SK-MEL-5 (cell line): ENCODE data around the gene PHF5A. TPM values are rescaled to one million over a fixed set of nuclear protein-coding genes. Genes with fewer than 3 reads are reported as not detected.
"Not testable (repeated sequence)": the region's sequence is repeated elsewhere in the genome, so short reads cannot be mapped to it uniquely, and the experiment has no call there.

Experiments used
- DNase-seq: peaks from one replicate; pipeline ENCODE4 v3.0.0-alpha.2; 2016; ENCODE audit warnings: low read depth, low spot score
- in situ Hi-C: cut with HindIII; loops from 2 replicates; pipeline ENCODE4 v1.10.0; 2016; ENCODE audit warnings: low sequenced_read_pairs, high pct_unique_total_duplicates, low pct_unique_long_range_greater_than_20kb
- total RNA-seq: library from RNA; depleted of rRNA; stranded (reverse); fragments of >200 nt; shearing (Covaris generic); gene quantifications from 2 replicates; pipeline ENCODE4 v1.2.3, GENCODE V29; 2014

Gene PHF5A
- total RNA-seq, 1 experiment from 2014 or later = 116 TPM

DNA sequence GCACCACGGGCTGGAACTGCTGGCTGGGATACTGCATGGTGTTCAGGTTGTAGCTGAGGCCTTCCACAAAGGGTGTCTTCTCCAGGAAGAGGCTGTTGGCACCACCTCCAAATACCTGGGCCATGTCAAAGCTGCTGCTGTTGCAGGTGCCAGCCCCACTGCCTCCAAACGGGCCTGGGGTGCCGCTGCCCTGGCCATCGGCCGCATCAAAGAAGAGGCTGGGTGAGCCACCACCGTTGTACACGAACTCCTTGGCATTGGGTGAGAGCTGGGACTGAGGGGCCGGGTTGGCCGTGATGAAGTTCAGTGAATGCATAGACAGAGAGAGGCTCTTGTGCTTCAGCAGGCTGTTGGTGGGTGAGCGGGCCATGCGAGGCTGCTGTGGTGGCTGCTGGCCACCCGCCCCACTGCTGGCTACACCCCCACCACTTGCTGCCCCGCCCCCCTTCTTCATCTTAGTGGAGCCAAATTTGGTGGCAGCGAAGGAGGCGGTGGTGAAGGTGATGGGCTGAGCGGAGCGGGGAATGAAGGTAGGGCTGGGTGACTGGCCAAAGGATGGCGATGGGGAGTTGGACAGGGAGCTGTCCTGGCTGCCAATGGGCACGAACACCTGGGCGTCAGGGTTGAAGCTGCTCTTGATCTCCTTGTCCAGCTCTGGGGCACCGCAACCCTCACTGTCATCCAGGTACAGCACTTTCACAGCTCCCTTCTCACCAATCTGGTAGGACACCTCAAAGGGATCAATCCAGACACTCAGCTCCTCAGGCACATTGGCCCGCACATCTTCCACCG, 32.0 kb downstream of the PHF5A start:
- in situ Hi-C loops = no loop called here
- no peak for DNase-seq

DNA sequence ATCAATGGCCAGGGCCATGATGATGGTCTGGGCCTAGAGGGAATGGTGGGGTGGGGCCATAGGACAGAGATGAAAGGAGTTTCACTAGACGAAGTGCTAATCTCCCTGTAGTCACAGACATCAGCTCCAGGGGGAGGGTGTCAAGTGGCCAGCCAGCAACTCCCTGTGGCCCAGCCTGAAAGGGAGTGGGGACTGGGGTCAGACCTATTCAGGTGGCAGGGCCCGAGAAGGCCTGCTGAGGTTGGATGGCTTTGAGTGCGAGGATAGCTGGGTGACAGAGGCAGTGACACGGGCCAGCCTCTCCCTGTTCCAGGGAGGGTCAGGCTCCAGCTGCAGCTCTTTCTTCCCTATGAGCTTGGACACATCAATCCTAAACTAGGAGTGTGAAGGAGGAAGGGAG, 32.9 kb downstream of the PHF5A start:
- in situ Hi-C loops = no loop called here
- DNase-seq = no peak

DNA sequence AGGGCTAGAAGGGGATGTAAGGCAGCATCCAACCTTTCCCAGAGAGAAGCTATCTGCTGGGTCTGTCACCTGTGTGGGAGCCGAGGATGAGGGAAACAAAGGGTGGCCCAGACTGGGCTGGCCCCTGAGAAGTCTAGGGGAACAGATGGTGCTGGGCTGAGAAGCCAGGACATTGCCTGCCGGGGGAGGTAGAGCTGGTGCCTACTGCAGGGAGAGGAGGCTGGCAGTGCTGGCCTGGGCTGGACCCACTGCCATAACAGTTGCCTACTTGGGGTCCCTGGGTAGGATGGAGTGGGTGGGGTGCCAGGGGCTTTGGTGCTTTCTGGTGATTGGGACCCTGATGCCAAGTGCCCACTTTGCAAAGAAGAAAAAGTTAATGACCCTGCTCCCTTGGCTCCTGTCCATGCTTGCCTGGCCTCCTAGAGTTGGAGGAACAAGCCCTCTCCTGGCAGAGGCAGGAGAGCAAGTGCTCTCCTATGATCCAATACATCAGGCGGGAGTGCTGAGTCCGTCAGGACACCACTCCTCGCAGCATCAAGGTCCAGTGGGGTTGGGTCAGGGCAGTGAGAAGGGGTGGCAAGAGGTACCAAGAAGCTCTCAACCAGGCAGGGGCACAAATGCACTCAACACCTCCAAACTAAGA, 34.0 kb downstream of the PHF5A start:
- DNase-seq, in situ Hi-C loops: not testable (repeated sequence)

DNA sequence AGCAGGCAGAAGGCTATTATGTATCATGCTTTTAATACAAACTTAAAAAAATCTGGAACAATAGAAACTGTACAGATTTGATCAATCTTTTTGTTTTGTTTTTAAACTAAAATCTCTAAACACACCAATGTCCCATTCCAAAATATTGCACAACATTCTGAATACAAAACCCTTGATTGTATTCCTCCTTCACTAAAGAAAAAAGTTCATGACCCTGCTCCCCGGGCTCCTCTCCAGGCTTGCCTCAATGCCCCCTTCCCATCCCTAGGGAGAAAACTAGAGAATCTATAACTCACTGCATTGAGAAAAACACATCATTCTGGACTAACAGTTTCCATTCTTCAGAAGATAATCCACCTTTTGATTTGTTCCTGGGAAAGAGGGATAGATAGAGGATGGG, 35.0 kb downstream of the PHF5A start:
- in situ Hi-C loops = not testable (repeated sequence)

DNA sequence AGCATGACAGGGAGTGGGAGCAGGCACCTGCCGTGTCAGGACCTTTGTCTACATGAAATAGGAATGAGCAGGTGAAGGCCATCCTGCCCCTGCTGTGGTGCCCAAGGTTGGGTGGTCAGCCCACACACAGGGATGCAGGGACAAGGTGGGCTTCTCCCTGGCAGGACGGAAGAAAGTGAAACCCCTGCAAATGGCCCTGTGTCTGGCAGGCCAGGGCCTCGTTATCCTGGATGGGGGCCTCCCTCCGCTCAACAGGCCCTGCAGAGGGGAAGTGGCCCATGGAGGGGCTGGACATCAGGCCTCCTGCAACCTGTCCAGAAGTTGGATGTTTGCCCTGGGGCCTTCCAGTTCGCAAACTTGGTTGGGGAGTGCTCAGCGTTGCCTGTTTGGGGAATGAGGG, 36.8 kb downstream of the PHF5A start:
- no peak for DNase-seq
- in situ Hi-C loops = no loop called here

More for the DNA sequence above, 35.0 kb downstream of the PHF5A start:
- peak; percentile 53 for DNase-seq

DNA sequence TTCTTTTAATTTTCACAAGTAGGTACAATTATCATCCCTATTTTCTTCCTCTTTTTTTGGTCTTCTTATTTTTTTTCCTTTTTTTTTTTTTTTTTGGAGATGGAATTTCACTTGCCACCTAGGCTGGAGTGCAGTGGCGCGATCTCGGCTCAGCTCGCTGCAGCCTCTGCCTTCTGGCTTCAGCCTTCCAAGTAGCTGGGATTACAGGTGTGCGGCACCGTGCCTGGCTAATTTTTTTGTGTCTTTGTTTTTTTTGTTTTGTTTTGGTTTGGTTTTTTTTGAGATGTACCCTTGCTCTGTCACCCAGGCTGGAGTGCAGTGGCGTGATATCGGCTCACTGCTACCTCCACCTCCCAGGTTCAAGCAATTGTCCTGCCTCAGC, 38.5 kb downstream of the PHF5A start:
- DNase-seq = no peak
- in situ Hi-C loops = no loop called here

DNA sequence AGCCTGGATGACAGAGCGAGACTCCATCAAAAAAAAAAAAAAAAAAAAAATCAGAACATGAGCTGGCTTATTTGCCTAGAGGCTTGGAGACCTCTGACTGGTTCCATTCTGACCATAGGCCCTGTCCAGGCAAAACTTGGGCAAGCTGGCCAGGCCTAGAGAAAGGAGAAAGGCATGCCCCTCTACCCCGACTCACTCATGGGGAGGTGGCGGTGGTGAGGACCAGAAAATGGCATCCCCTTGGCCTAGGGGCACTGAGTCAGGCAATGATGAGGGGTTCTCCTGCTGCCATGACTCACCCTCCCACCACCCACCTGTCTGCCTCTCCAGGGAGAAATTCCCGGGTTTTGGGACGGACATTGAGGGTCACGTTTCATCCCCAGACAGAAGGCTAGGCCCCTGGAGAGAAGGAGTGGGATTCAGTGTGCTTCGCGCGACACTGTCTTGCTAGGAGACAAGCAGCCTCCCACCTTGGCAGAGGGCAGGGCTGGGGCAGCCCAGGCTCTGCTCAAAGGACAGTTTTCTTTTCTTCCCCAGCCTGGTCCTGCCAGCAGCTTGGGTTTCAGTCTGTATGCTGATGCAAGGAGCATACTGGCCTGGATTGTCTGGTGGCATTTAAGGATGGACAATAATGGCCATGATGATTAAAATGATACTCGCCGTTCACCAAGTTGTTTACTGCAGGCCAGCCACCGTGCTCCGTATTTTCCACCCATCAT, 39.1 kb downstream of the PHF5A start:
- in situ Hi-C loops = no loop called here
- no peak for DNase-seq

DNA sequence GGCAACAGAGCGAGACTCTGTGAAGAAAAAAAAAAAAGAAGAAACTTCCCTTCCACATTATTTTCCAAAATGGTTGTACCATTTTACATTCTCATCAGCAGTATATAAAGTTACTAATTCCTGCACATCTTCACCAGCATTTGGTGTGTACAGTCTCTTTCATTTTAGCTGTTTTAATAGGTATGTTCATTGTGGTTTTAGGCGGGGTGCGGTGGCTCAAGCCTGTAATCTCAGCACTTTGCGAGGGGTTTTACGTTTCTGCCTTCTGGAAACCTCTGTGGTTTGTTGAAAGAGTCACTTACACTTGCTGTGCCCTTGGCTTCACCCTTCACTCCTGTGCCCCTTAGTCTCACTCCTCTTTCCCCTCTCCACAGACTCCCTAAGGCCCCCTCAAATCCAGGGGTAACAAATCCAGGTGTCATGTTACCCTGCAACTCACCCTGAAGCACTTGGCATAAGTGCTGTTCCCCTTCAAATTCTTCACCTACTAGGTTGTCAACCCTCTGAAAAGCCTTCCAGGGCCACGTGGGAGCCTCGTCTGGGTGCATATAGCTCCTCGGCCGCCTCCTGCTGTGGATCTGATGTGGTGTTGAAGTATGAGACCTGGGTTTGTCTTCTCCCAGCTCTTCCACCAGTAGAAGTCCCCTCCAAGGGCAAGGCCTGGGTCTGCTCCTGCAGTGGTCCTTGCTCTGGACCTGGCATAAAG, 42.7 kb downstream of the PHF5A start:
- in situ Hi-C loops = no loop called here
- DNase-seq = no peak

DNA sequence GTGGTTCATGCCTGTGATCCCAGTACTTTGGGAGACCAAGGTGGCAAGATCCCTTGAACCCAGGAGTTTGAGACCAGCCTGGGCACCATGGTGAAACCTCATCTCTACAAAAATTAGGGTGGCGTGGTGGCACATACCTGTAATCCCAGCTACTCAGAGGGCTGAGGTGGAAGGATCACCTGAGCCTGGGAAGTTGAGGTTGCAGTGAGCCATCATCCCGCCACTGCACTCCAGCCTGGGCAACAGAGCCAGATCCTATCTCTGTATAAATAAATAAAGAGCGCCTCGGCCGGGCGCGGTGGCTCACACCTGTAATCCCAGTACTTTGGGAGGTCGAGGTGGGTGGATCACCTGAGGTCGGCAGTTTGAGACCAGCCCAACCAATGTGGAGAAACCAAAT, 49.8 kb downstream of the PHF5A start:
- DNase-seq = no peak
- in situ Hi-C loops = no loop called here

DNA sequence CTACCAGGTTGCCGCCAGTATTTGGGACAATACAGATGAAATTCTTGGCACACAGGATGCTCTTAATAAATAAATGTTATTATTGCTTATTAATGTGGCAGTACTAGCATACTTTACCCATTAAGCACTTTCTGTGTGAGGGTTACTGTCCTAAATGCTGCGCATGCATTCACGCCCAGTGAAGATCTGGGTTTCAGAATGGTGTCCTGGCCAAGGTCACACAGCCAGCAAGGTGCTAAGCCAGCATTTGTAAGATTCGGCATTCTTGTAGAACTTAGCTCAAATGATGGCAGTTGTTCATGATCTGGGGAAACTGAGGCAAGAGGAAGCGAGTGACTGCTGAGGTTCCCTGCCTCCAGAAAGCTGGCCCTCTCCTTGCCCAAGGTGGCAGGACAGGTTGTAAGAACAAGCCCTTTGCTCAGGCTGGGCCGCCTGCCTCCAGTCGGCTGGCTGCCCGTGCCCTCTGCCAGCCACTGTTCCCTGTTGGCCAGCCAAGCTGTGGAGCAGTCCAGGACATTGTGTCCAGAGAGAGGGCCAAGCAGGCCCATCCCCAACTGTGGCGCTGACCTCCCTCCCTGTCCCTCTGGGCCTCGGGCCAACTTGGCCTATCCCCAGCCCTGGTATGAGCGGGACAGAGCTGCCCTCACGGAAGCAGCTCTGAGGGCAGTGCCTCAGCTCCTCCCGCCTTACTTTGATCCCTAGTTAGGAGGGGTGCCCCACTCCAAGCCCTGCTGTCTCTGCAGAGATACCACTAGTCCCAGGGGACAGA, 50.7 kb downstream of the PHF5A start:
- in situ Hi-C loops = no loop called here
- DNase-seq = no peak

DNA sequence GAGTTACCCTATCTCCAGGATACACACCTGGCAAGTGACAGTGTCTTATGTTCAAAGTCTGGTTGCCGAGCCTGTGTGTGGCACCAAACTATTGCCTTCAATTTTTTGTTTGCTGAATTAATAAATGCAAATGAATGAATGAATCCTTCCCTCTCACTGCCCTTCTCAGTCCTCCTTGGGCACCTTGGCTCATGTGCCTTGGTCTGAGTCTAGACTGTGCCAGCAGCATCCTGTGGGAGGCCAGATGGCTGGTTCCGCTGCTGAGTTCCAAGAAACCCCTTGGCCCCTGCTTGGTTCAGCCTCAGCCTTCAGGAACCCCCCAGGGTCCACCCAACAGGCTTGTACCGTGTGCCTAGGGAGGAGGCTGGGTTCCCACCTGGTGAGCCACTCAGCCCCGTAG, 52.9 kb downstream of the PHF5A start:
- no peak for DNase-seq
- in situ Hi-C loops = no loop called here

DNA sequence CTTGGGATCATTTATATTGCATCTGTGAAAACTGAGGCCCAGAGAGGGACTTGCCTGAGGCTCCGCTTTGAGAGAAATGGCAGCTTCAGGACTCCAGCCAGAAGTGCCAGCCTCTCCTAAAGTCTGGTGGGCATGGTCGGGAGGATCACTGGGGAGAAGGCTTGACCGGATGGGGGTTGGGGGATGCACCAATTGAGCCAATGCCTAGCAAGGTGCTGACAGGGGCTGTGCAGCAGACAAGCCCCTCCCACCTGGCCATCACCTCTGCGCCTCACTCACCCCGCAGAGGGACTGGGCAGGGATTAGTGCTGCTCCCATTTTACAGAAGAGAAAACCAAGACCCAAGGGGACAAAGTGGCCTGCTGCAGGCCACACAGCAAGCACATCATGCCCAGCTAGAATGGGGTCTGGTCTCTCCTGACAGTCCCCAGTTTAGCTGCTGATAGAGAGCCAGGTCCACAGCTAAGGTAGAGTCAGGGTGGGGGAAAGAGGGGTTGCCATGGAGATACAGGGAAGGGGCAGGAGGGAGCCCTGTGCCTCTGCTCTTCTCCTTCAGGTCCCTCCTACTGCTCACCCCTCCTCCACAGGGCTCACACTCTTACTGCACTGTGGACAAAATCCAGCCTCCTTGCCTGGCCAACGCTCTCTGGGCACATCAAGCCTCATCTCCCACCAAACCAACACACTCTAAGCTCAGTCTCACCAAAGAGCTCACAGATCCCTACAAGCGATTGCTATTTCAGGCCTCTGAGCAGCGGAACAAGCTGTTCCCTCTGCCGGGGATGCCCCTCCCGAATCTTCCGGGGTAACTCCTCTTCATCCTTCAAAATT, 57.3 kb downstream of the PHF5A start:
- in situ Hi-C loops = no loop called here
- no peak for DNase-seq

DNA sequence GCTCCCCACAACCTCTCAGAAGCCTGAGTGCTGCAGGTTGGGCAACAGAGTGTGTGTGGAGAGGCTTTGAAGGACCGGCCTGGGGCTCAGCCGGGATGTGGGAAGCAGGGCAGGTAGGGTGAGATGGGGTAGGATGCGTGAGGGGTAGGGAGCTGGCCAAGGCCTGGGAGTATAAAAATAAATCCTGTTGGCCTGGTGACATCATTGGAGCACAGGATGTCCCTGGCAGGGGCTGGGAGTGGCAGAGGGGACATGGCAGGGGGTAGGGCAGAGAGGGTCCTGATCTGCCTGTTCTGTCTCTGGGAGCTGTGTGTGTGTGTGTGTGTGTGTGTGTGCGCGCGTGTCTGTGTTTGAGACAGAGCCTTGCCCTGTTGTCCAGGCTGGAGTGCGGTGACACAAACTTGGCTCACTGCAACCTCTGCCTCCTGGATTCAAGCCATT, 58.2 kb downstream of the PHF5A start:
- DNase-seq = no peak
- in situ Hi-C loops = no loop called here
